Endothelial cell (in vitro differentiated cells): ENCODE measurements around the gene YWHAQ. TPM values are rescaled to one million over a fixed set of nuclear protein-coding genes. Genes with fewer than 3 reads are reported as not detected.

Experiments
- DNase-seq: peaks from one replicate; pipeline ENCODE4 v3.0.0; 2021; ENCODE audit warnings: low spot score
- H3K27ac Mint-ChIP-seq: one replicate; pipeline ENCODE4 v1.8.0; 2021; ENCODE audit warnings: mixed read lengths, inconsistent platforms; ENCODE audit not compliant: unreplicated experiment
- H3K27me3 Mint-ChIP-seq: one replicate; pipeline ENCODE4 v1.8.0; 2021; ENCODE audit warnings: mild to moderate bottlenecking, moderate library complexity, mixed read lengths, inconsistent platforms; ENCODE audit not compliant: unreplicated experiment
- H3K36me3 Mint-ChIP-seq: one replicate; pipeline ENCODE4 v1.8.0; 2021; ENCODE audit warnings: mild to moderate bottlenecking, low read depth, mixed read lengths, inconsistent platforms; ENCODE audit not compliant: unreplicated experiment
- H3K4me1 Mint-ChIP-seq: one replicate; pipeline ENCODE4 v1.8.0; 2021; ENCODE audit warnings: mild to moderate bottlenecking, mixed read lengths, inconsistent platforms; ENCODE audit not compliant: unreplicated experiment
- H3K4me3 Mint-ChIP-seq: one replicate; pipeline ENCODE4 v1.8.0; 2021; ENCODE audit warnings: mild to moderate bottlenecking, mixed read lengths, inconsistent platforms; ENCODE audit not compliant: unreplicated experiment
- H3K9me3 Mint-ChIP-seq: one replicate; pipeline ENCODE4 v1.8.0; 2021; ENCODE audit warnings: mixed read lengths, inconsistent platforms; ENCODE audit not compliant: unreplicated experiment
- CTCF ChIP-seq: fragments of 200-600 bp; sonication (generic); IDR thresholded peaks from one replicate; pipeline ENCODE4 v1.5.0; 2021; ENCODE audit warnings: antibody characterized with exemption; ENCODE audit not compliant: unreplicated experiment
- total RNA-seq: library from RNA; stranded (reverse); fragmentation: NEBNext Ultra II Directional; extraction: Animal tissue kit (Norgen Biotek cat#: 25700); gene quantifications from one replicate; pipeline ENCODE4 v1.2.1, GENCODE V29; 2021; ENCODE audit not compliant: unreplicated experiment

The YWHAQ gene
- total RNA-seq, 1 donor from 2014 or later, result 268 TPM

GRCh38 chr2:9667826-9668225 lies 37.0 kb upstream of the YWHAQ start:
- TF ChIP-seq CTCF, result no peak
- no peak overlapping the region for H3K4me3 Mint-ChIP-seq
- H3K36me3 Mint-ChIP-seq, result no peaks in the 10 kb centered on the region
- no peak for DNase-seq
- no peaks in the 10 kb centered on the region for H3K4me1 Mint-ChIP-seq
- no peaks in the 10 kb centered on the region for H3K27me3 Mint-ChIP-seq
- no peaks in the 10 kb centered on the region for H3K9me3 Mint-ChIP-seq
- H3K27ac Mint-ChIP-seq, result no peak overlapping the region

DNA sequence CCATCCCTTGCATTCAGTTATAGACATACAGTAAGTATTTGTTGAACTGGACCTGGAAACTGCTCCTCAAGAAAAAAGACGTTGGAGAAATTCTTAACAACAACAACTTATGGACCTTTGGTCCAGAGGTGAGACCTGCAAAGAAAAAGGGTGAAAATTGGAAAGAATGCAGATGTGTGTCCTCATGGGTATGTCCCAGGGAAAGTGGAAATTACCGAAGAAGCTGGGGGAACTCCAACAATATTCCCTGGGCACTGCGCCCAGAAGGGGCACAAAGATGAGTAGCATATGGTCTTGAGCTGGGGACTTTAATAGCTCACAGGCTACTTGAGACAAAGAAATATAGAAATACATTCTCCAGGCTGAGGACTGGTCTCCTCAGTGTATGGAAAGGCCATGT lies 35.5 kb upstream of the YWHAQ start:
- Mint-ChIP-seq H3K4me1 (no peaks in the 10 kb centered on the region), H3K27me3 (no peaks in the 10 kb centered on the region), H3K36me3 (no peaks in the 10 kb centered on the region), H3K27ac (no peak overlapping the region), H3K9me3 (no peaks in the 10 kb centered on the region), H3K4me3 (no peak overlapping the region)
- DNase-seq, result no peak
- no peak for TF ChIP-seq CTCF

DNA sequence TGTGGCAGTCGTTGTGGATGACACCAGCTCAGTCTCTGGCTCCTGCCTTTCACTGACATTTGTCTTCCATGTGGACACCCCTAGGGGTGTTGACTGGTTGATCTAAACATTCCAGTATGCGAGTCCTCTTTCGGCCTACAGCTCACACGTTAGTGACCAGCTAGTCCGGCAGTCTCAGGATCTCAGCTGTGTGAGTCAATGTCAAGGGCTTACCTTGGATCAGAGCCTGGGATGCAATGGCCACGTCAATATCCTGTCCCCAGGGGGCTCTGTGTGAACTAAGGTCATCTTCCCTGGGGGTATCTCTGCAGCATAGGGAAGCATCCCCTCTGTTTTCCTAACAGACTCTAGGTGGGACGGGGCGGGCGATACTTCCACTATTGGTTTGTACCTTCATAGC lies 35.1 kb upstream of the YWHAQ start:
- no peaks in the 10 kb centered on the region for H3K4me1 Mint-ChIP-seq

DNA sequence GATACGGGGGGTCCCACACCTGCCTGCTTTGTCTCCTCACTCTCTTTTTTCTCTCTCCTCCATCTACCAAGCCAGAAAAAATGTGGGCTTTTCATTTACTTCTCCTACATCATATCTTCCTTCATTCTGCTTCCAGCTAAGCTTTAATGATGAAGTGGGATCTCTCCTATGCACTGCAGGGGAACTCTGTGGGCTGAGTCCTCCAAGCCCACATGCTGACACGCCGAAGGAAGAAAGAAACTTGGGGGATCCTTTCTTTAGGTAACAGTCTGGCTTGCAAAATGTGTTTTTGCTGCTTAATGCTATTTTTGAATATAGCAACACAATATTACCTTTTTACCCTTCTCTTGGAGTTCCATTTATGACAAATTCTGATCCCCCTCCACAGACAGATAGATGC lies 33.6 kb upstream of the YWHAQ start:
- DNase-seq, result no peak
- H3K4me3 Mint-ChIP-seq, result no peak overlapping the region
- TF ChIP-seq CTCF, result no peak
- peaks cover 3% of the 10 kb centered on the region for H3K27me3 Mint-ChIP-seq
- no peaks in the 10 kb centered on the region for H3K4me1 Mint-ChIP-seq
- H3K27ac Mint-ChIP-seq, result no peak overlapping the region
- no peaks in the 10 kb centered on the region for H3K36me3 Mint-ChIP-seq
- no peaks in the 10 kb centered on the region for H3K9me3 Mint-ChIP-seq

More for the DNA sequence above, 35.1 kb upstream of the YWHAQ start:
- H3K4me3 Mint-ChIP-seq, result no peak overlapping the region
- H3K27me3 Mint-ChIP-seq, result peaks cover 1% of the 10 kb centered on the region
- TF ChIP-seq CTCF, result no peak
- H3K36me3 Mint-ChIP-seq, result no peaks in the 10 kb centered on the region
- DNase-seq, result no peak
- H3K27ac Mint-ChIP-seq, result no peak overlapping the region
- no peaks in the 10 kb centered on the region for H3K9me3 Mint-ChIP-seq

DNA sequence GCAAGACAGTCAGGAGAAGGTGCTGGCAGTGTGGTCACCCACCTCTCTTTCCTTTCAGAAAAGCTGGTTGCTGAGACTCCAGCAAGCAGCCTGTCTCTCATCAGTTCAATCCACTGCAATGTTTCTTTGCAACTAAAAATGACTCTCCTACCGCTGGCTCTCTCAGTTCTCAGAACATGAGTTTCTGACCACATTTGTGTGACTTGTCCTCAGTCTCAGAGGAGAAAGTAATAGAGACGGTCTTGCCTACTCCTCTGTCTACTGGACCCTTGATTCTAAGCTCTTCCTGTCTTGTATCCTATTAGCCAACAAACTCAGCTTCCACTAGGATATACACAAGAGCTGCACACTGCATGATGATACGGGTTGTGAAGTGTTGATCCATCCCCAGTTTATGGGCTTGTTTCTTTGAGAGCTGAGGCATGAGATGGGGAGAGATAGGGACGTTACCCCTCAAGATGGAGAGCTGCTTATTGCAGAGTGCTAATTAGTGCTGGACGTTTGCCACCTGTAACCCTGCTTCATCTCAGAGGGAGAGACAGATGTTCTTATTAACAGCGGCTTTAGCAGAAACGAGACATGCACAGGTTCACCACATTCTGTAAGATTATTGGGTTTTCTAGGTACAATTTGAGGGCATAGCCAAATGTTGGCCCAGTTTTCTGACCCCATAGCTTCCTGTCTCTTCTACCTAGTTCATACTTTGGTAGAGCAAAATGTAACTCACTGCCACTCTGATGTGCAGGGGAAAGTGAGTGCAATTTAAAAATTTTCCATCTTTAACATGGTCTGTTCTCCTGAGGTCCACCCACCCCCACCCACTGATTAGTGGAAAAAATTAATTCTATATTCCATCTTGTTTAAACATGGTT lies 32.4 kb upstream of the YWHAQ start:
- no peak for DNase-seq
- H3K4me3 Mint-ChIP-seq, result no peak overlapping the region
- TF ChIP-seq CTCF, result no peak

More for the DNA sequence above, 32.4 kb upstream of the YWHAQ start:
- peaks cover 3% of the 10 kb centered on the region for H3K27me3 Mint-ChIP-seq
- no peaks in the 10 kb centered on the region for H3K4me1 Mint-ChIP-seq
- no peak overlapping the region for H3K27ac Mint-ChIP-seq
- no peaks in the 10 kb centered on the region for H3K9me3 Mint-ChIP-seq
- no peaks in the 10 kb centered on the region for H3K36me3 Mint-ChIP-seq
